Activated CD4-positive, alpha-beta T cell treated with anti-CD3 and anti-CD28 coated beads, Interleukin-2, Interleukin-4, amounts not matched to agents 100 ng/mL and 50 ng/mL, durations not matched to agents 16 hours and 8 hours (primary cell): Measurements from ENCODE around the gene KIF11.
"Not testable (repeated sequence)": the region's sequence is repeated elsewhere in the genome, so short reads cannot be mapped to it uniquely, and the experiment has no call there.

Source experiments
- DNase-seq: peaks from one replicate; pipeline ENCODE4 v3.0.0-alpha.2; 2020; ENCODE audit warnings: low spot score

The KIF11 gene

GRCh38 chr10:92590623-92591549 lies 2.0 kb upstream of the KIF11 start:
- DNase-seq: no peak

GRCh38 chr10:92591550-92592022 lies 1.3 kb upstream of the KIF11 start:
- DNase-seq: peak; percentile 93

- DNase-seq: peak; percentile 49
Observed at GRCh38 chr10:92593619-92594588, 974 bp downstream of the KIF11 start.

- no peak for DNase-seq
Observed at GRCh38 chr10:92595505-92595904, 2.6 kb downstream of the KIF11 start.

GRCh38 chr10:92598321-92598720 lies 5.4 kb downstream of the KIF11 start:
- no peak for DNase-seq

- DNase-seq: no peak
Observed at GRCh38 chr10:92604841-92605240, 11.9 kb downstream of the KIF11 start.

GRCh38 chr10:92615515-92615914 lies 22.6 kb downstream of the KIF11 start:
- DNase-seq: no peak

- no peak for DNase-seq
Observed at GRCh38 chr10:92619368-92619767, 26.4 kb downstream of the KIF11 start.

- no peak for DNase-seq
Observed at GRCh38 chr10:92627845-92628480, 35.0 kb downstream of the KIF11 start.

- DNase-seq: no peak
Observed at GRCh38 chr10:92629945-92630344, 37.0 kb downstream of the KIF11 start.

GRCh38 chr10:92638037-92638436 lies 45.1 kb downstream of the KIF11 start:
- DNase-seq: no peak

- DNase-seq: no peak
Observed at GRCh38 chr10:92640107-92640506, 47.2 kb downstream of the KIF11 start.

- no peak for DNase-seq
Observed at GRCh38 chr10:92641492-92641891, 48.6 kb downstream of the KIF11 start.

GRCh38 chr10:92644921-92645320 lies 52.0 kb downstream of the KIF11 start:
- no peak for DNase-seq

- not testable (repeated sequence) for DNase-seq
Observed at GRCh38 chr10:92650864-92651263, 57.9 kb downstream of the KIF11 start.

GRCh38 chr10:92655426-92655825 lies 62.5 kb downstream of the KIF11 start:
- DNase-seq: no peak

GRCh38 chr10:92656266-92656961 lies 63.5 kb downstream of the KIF11 start:
- DNase-seq: no peak

- no peak for DNase-seq
Observed at GRCh38 chr10:92657024-92657423, 64.1 kb downstream of the KIF11 start.

- DNase-seq: no peak
Observed at GRCh38 chr10:92662848-92663247, 69.9 kb downstream of the KIF11 start.

- DNase-seq: no peak
Observed at GRCh38 chr10:92664322-92664721, 71.4 kb downstream of the KIF11 start.

- DNase-seq: no peak
Observed at GRCh38 chr10:92667078-92667477, 74.1 kb downstream of the KIF11 start.
